HepG2 (cell line): Measurements from ENCODE around the gene CCNG1. TPM values are rescaled to one million over a fixed set of nuclear protein-coding genes. Genes with fewer than 3 reads are reported as not detected.
A peak's percentile ranks its signal among the peaks of the same experiment; 100 is the strongest.

ENCODE experiments used
- CREB1 ChIP-seq, 2 experiments: fragments of 450-650 bp in 1 of 2; IDR thresholded peaks; 2 replicates each; pipeline ENCODE4 v1.6.1; 2016 to 2017; ENCODE audit warnings: control low read depth in 1 of 2, mild to moderate bottlenecking in 1 of 2, missing compliant biosample characterization in 1 of 2, missing genetic modification characterization in 1 of 2
- DR1 ChIP-seq: sonication (generic); formaldehyde crosslinking; IDR thresholded peaks from 2 replicates; pipeline ENCODE4 v1.8.0; 2021; ENCODE audit warnings: mild to moderate bottlenecking, missing genetic modification reagents, inconsistent platforms
- KLF11 ChIP-seq: IDR thresholded peaks from 2 replicates; pipeline ENCODE4 v1.6.1; 2016; ENCODE audit warnings: missing compliant biosample characterization
- MED1 ChIP-seq: sonication (generic); formaldehyde crosslinking; IDR thresholded peaks from 2 replicates; pipeline ENCODE4 v1.4.0; 2020; ENCODE audit warnings: missing genetic modification reagents
- PHF20 ChIP-seq: sonication (generic); formaldehyde crosslinking; IDR thresholded peaks from 2 replicates; pipeline ENCODE4 v1.5.0; 2020; ENCODE audit warnings: mild to moderate bottlenecking, missing genetic modification reagents
- POLR2G ChIP-seq: fragments of 200-400 bp; formaldehyde crosslinking; IDR thresholded peaks from 2 replicates; pipeline ENCODE4 v1.6.1; 2018; ENCODE audit warnings: mild to moderate bottlenecking, low read depth, low read length, moderate library complexity
- PRPF4 ChIP-seq: fragments of 200-400 bp; formaldehyde crosslinking; IDR thresholded peaks from 2 replicates; pipeline ENCODE4 v1.6.1; 2016; ENCODE audit warnings: low read length, low read depth; ENCODE audit not compliant: poor library complexity, severe bottlenecking
- SALL1 ChIP-seq: sonication (generic); formaldehyde crosslinking; IDR thresholded peaks from 2 replicates; pipeline ENCODE4 v1.8.0; 2022; ENCODE audit warnings: mild to moderate bottlenecking, missing genetic modification reagents
- SOX5 ChIP-seq: IDR thresholded peaks from 2 replicates; pipeline ENCODE4 v1.6.1; 2016; ENCODE audit warnings: borderline replicate concordance
- ZFP82 ChIP-seq: sonication (generic); formaldehyde crosslinking; IDR thresholded peaks from 2 replicates; pipeline ENCODE4 v1.5.1; 2020; ENCODE audit warnings: mild to moderate bottlenecking, missing genetic modification reagents, borderline replicate concordance
- ZNF138 ChIP-seq: sonication (generic); formaldehyde crosslinking; IDR thresholded peaks from 2 replicates; pipeline ENCODE4 v1.5.0; 2020; ENCODE audit warnings: mild to moderate bottlenecking, low read depth, missing genetic modification reagents
- ZNF549 ChIP-seq: sonication (generic); formaldehyde crosslinking; IDR thresholded peaks from 2 replicates; pipeline ENCODE4 v1.5.0; 2020; ENCODE audit warnings: missing genetic modification reagents
- ZNF652 ChIP-seq: IDR thresholded peaks from 2 replicates; pipeline ENCODE4 v1.6.1; 2016; ENCODE audit warnings: low read depth, borderline replicate concordance
- ZNF674 ChIP-seq: sonication (generic); formaldehyde crosslinking; IDR thresholded peaks from 2 replicates; pipeline ENCODE4 v1.5.0; 2020; ENCODE audit warnings: low read depth, mild to moderate bottlenecking, missing genetic modification reagents
- ZNF713 ChIP-seq: sonication (generic); formaldehyde crosslinking; IDR thresholded peaks from 2 replicates; pipeline ENCODE4 v1.4.0; 2020; ENCODE audit warnings: mild to moderate bottlenecking, missing genetic modification reagents
- ZNF788 ChIP-seq: sonication (generic); formaldehyde crosslinking; IDR thresholded peaks from 2 replicates; pipeline ENCODE4 v1.5.0; 2020; ENCODE audit warnings: mild to moderate bottlenecking, missing genetic modification reagents, borderline replicate concordance
- ZNF878 ChIP-seq: sonication (generic); formaldehyde crosslinking; IDR thresholded peaks from 2 replicates; pipeline ENCODE4 v1.8.1; 2023; ENCODE audit warnings: mild to moderate bottlenecking, missing genetic modification reagents, moderate library complexity
- ZSCAN21 ChIP-seq: sonication (generic); formaldehyde crosslinking; IDR thresholded peaks from 2 replicates; pipeline ENCODE4 v1.8.0; 2022; ENCODE audit warnings: mild to moderate bottlenecking, missing genetic modification reagents, moderate library complexity, borderline replicate concordance
- polyA plus RNA-seq, 8 experiments: library from polyadenylated mRNA; depleted of rRNA in 3 of 8; stranded (reverse) in 7 of 8; unstranded in 1 of 8; fragments of >200 nt; fragmentation: Illumina TruSeq in 4 of 8; extraction: Trizol in 4 of 8; gene quantifications; 2 replicates each; pipeline versions ENCODE4 v1.2.1 to v1.2.3, GENCODE V29; 2011 to 2016; ENCODE audit warnings: low read depth in 4 of 8, missing spikeins in 1 of 8, mixed read lengths in 1 of 8; ENCODE audit not compliant: insufficient read depth in 1 of 8
- total RNA-seq, 5 experiments: library from RNA; depleted of rRNA; stranded (reverse); fragments of >200 nt; fragmentation: Illumina TruSeq; extraction: Trizol; gene quantifications; 2 replicates each; pipeline ENCODE4 v1.2.3, GENCODE V29; 2016; ENCODE audit warnings: low read depth in 1 of 5
- TF ChIP-seq, protein P1 (sequence below): sonication (generic); formaldehyde crosslinking; IDR thresholded peaks from 2 replicates; pipeline ENCODE4 v1.5.0; 2020; ENCODE audit warnings: missing genetic modification reagents
- TF ChIP-seq, protein P2 (sequence below): sonication (generic); formaldehyde crosslinking; IDR thresholded peaks from 2 replicates; pipeline ENCODE4 v1.8.0; 2022; ENCODE audit warnings: missing genetic modification reagents, mild to moderate bottlenecking, borderline replicate concordance
- TF ChIP-seq, protein P3 (sequence below): sonication (generic); formaldehyde crosslinking; IDR thresholded peaks from 2 replicates; pipeline ENCODE4 v1.4.0; 2020; ENCODE audit warnings: missing genetic modification reagents, mild to moderate bottlenecking, borderline replicate concordance
- TF ChIP-seq, protein P4 (sequence below): sonication (generic); formaldehyde crosslinking; IDR thresholded peaks from 2 replicates; pipeline ENCODE4 v1.8.0; 2022; ENCODE audit warnings: missing genetic modification reagents, low read depth, mild to moderate bottlenecking, borderline replicate concordance
- TF ChIP-seq, protein P5 (sequence below): sonication (generic); formaldehyde crosslinking; IDR thresholded peaks from 2 replicates; pipeline ENCODE4 v1.8.0; 2022; ENCODE audit warnings: mild to moderate bottlenecking, missing genetic modification reagents, moderate library complexity

CCNG1 gene
- total and polyA plus RNA-seq, 2 of the 13 experiments (the other 11 are each of a cell fraction or from before 2014, with no cell fraction given): 181 to 353 TPM

DNA sequence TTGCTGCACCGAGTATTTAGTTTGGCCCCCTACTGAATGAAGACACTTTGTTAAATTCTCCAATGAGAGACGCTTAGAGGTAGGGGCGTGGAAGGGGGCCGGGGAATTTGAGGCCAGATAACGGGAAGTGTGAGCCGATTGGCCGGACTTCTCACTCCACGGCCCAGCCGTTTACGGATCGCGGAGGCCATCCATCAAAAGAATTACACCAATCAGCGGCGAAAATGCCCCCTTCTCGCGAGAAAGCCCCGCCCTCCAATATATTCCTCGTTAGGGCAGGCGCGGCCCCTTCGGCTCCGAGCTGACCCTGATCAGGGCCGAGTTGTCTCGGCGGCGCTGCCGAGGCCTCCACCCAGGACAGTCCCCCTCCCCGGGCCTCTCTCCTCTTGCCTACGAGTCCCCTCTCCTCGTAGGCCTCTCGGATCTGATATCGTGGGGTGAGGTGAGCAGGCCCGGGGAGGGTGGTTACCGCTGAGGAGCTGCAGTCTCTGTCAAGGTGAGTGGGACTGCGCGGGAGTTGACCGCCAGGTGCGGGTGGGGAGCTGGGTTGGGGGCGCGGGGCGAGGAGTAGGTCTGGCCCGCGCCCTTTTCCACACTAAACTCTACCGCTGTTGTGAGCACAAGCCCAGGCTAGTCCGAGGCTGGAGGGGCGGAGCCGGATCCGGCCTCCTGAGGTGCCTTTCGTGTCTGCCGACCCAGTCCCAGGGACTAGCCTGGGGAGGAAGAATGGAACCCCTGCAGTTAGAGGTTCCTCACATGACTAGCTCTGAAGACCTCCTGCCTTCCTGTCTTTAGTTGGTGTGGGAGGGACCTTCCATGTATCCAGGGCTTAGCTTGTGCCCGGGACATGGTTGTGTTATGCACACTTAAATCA lies at the start of gene CCNG1 (continued):
- peak; percentile 99 for TF ChIP-seq POLR2G
- TF ChIP-seq ZNF549: no peak
- TF ChIP-seq SOX5 (CRISPR knock-in tag): peak; percentile 52; the same call in 1 of the 2 replicates
- TF ChIP-seq ZNF788: no peak
- TF ChIP-seq ZNF713 (CRISPR knock-in tag): no peak
- TF ChIP-seq KLF11 (CRISPR knock-in tag): 0 out of 2 replicates have a peak, but pooled peaks have one; percentile 24
- TF ChIP-seq SALL1 (CRISPR knock-in tag): peak; percentile 41; the same call in 1 of the 2 replicates
- no peak for TF ChIP-seq ZFP82 (CRISPR knock-in tag)
- no peak for TF ChIP-seq PRPF4
- TF ChIP-seq ZNF652 (CRISPR knock-in tag): no peak
- peak; percentile 60 for TF ChIP-seq CREB1 (IDR thresholded peaks at IDR 0.05)
- TF ChIP-seq CREB1 (CRISPR knock-in tag; IDR thresholded peaks at IDR 0.05): peak; percentile 74; the same call in 1 of the 2 replicates
- no peak for TF ChIP-seq ZNF674 (CRISPR knock-in tag)
- TF ChIP-seq ZSCAN21 (CRISPR knock-in tag): no peak
- TF ChIP-seq, protein P1, sequence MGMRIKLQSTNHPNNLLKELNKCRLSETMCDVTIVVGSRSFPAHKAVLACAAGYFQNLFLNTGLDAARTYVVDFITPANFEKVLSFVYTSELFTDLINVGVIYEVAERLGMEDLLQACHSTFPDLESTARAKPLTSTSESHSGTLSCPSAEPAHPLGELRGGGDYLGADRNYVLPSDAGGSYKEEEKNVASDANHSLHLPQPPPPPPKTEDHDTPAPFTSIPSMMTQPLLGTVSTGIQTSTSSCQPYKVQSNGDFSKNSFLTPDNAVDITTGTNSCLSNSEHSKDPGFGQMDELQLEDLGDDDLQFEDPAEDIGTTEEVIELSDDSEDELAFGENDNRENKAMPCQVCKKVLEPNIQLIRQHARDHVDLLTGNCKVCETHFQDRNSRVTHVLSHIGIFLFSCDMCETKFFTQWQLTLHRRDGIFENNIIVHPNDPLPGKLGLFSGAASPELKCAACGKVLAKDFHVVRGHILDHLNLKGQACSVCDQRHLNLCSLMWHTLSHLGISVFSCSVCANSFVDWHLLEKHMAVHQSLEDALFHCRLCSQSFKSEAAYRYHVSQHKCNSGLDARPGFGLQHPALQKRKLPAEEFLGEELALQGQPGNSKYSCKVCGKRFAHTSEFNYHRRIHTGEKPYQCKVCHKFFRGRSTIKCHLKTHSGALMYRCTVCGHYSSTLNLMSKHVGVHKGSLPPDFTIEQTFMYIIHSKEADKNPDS (CRISPR knock-in tag): no peak
- no peak for TF ChIP-seq ZNF138
- peak; percentile 99 for TF ChIP-seq DR1
- TF ChIP-seq, protein P2, sequence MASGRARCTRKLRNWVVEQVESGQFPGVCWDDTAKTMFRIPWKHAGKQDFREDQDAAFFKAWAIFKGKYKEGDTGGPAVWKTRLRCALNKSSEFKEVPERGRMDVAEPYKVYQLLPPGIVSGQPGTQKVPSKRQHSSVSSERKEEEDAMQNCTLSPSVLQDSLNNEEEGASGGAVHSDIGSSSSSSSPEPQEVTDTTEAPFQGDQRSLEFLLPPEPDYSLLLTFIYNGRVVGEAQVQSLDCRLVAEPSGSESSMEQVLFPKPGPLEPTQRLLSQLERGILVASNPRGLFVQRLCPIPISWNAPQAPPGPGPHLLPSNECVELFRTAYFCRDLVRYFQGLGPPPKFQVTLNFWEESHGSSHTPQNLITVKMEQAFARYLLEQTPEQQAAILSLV (CRISPR knock-in tag): no peak; the same call in 1 of the 2 replicates
- TF ChIP-seq, protein P3, sequence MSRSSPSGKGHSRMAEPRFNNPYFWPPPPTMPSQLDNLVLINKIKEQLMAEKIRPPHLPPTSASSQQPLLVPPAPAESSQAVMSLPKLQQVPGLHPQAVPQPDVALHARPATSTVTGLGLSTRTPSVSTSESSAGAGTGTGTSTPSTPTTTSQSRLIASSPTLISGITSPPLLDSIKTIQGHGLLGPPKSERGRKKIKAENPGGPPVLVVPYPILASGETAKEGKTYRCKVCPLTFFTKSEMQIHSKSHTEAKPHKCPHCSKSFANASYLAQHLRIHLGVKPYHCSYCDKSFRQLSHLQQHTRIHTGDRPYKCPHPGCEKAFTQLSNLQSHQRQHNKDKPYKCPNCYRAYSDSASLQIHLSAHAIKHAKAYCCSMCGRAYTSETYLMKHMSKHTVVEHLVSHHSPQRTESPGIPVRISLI (CRISPR knock-in tag): no peak
- TF ChIP-seq, protein P4, sequence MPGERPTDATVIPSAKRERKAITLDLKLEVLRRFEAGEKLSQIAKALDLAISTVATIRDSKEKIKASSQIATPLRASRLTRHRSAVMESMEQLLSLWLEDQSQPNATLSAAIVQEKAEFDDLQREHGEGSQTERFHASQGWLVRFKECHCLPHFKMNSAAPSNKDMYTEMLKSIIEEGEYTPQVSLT: no peak
- TF ChIP-seq MED1: 0 out of 2 replicates have a peak, but pooled peaks have one; percentile 1
- TF ChIP-seq, protein P5, sequence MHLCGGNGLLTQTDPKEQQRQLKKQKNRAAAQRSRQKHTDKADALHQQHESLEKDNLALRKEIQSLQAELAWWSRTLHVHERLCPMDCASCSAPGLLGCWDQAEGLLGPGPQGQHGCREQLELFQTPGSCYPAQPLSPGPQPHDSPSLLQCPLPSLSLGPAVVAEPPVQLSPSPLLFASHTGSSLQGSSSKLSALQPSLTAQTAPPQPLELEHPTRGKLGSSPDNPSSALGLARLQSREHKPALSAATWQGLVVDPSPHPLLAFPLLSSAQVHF: no peak
- peak; percentile 59; the same call in 1 of the 2 replicates for TF ChIP-seq PHF20
- TF ChIP-seq ZNF878 (CRISPR knock-in tag): peak; percentile 62; the same call in 1 of the 2 replicates
